ENCODE data around the gene SAT1.

- TF ChIP-seq EZH2 (IDR thresholded peaks at IDR 0.05; ENCODE audit: insufficient read depth, poor library complexity, severe bottlenecking) = no peak
- TF ChIP-seq EZH2phosphoT487 (IDR thresholded peaks at IDR 0.05; ENCODE audit: insufficient read depth, low read depth) = no peak
These were observed 32.4 kb downstream of the SAT1 start for GRCh38 chrX:23815376-23815775.
